Astrocyte of the hippocampus (primary cell): Measurements from ENCODE around the gene STK39.
A peak's percentile ranks its signal among the peaks of the same experiment; 100 is the strongest.
"Not testable (repeated sequence)": the region's sequence is repeated elsewhere in the genome, so short reads cannot be mapped to it uniquely, and the experiment has no call there.

Experiments
- DNase-seq: peaks from one replicate; pipeline ENCODE4 v3.0.0; 2011; ENCODE audit warnings: low read depth, low spot score

Gene STK39

GRCh38 chr2:168090366-168091135, 156.8 kb downstream of the STK39 start:
- DNase-seq: no peak

- DNase-seq: no peak
Measured at GRCh38 chr2:168089200-168089599, 158.2 kb downstream of the STK39 start.

GRCh38 chr2:168087401-168087800, 160.0 kb downstream of the STK39 start:
- DNase-seq: no peak

GRCh38 chr2:168086851-168087250, 160.5 kb downstream of the STK39 start:
- DNase-seq: peak; percentile 16

- no peak for DNase-seq
Measured at GRCh38 chr2:168085801-168086361, 161.5 kb downstream of the STK39 start.

GRCh38 chr2:168084288-168084687, 163.1 kb downstream of the STK39 start:
- DNase-seq: peak; percentile 18

- DNase-seq: not testable (repeated sequence)
Measured at GRCh38 chr2:168081452-168081851, 165.9 kb downstream of the STK39 start.

GRCh38 chr2:168079236-168079635, 168.2 kb downstream of the STK39 start:
- no peak for DNase-seq

GRCh38 chr2:168076731-168077130, 170.7 kb downstream of the STK39 start:
- DNase-seq: no peak

- DNase-seq: no peak
Measured at GRCh38 chr2:168075446-168075845, 171.9 kb downstream of the STK39 start.

GRCh38 chr2:168072626-168073303, 174.6 kb downstream of the STK39 start:
- DNase-seq: no peak

- DNase-seq: no peak
Measured at GRCh38 chr2:168064011-168064998, 183.1 kb downstream of the STK39 start.

GRCh38 chr2:168062936-168063335, 184.5 kb downstream of the STK39 start:
- DNase-seq: no peak

GRCh38 chr2:168062054-168062453, 185.3 kb downstream of the STK39 start:
- DNase-seq: no peak

GRCh38 chr2:168060986-168061750, 186.2 kb downstream of the STK39 start:
- peak; percentile 44 for DNase-seq

- DNase-seq: no peak
Measured at GRCh38 chr2:168059758-168060157, 187.6 kb downstream of the STK39 start.

GRCh38 chr2:168058675-168059074, 188.7 kb downstream of the STK39 start:
- DNase-seq: no peak

- DNase-seq: no peak
Measured at GRCh38 chr2:168056242-168056787, 191.1 kb downstream of the STK39 start.

GRCh38 chr2:168054657-168055056, 192.7 kb downstream of the STK39 start:
- DNase-seq: no peak

GRCh38 chr2:168053676-168054075, 193.7 kb downstream of the STK39 start:
- DNase-seq: no peak

GRCh38 chr2:168052773-168053172, 194.6 kb downstream of the STK39 start:
- no peak for DNase-seq
